HL-60/S4 treated with retinoic acid at 250 ng/mL for 4 days and 3 days (cell line): ENCODE data around the gene DOC2B.

ENCODE experiments used
- in situ Hi-C: fragments of 300-500 bp; cut with MboI; formaldehyde crosslinking; loops from 2 replicates; pipeline ENCODE4 v1.7.0; 2022; ENCODE audit warnings: low sequenced_read_pairs

Gene DOC2B

GRCh38 chr17:164303-165235 lies 16.9 kb downstream of the DOC2B start:
- in situ Hi-C loops: no loop called here

- in situ Hi-C loops: no loop called here
These were observed 17.8 kb downstream of the DOC2B start for GRCh38 chr17:163514-164098.

- in situ Hi-C loops: no loop called here
These were observed 18.8 kb downstream of the DOC2B start for GRCh38 chr17:162689-163088.

- in situ Hi-C loops: no loop called here
These were observed 20.0 kb downstream of the DOC2B start for GRCh38 chr17:161481-161880.

- in situ Hi-C loops: no loop called here
These were observed 21.1 kb downstream of the DOC2B start for GRCh38 chr17:160336-160735.

- in situ Hi-C loops: no loop called here
These were observed 21.8 kb downstream of the DOC2B start for GRCh38 chr17:159609-160008.

- in situ Hi-C loops: no loop called here
These were observed 23.1 kb downstream of the DOC2B start for GRCh38 chr17:158379-158778.

- in situ Hi-C loops: no loop called here
These were observed 23.5 kb downstream of the DOC2B start for GRCh38 chr17:157901-158300.

- in situ Hi-C loops: no loop called here
These were observed 24.5 kb downstream of the DOC2B start for GRCh38 chr17:156946-157345.

GRCh38 chr17:156094-156621 lies 25.3 kb downstream of the DOC2B start:
- in situ Hi-C loops: no loop called here

GRCh38 chr17:155576-155975 lies 25.9 kb downstream of the DOC2B start:
- in situ Hi-C loops: no loop called here

GRCh38 chr17:153851-154250 lies 27.6 kb downstream of the DOC2B start:
- in situ Hi-C loops: no loop called here

GRCh38 chr17:152860-153420 lies 28.5 kb downstream of the DOC2B start:
- in situ Hi-C loops: no loop called here

GRCh38 chr17:151886-152859 lies 29.3 kb downstream of the DOC2B start:
- in situ Hi-C loops: no loop called here

- in situ Hi-C loops: no loop called here
These were observed 30.4 kb downstream of the DOC2B start for GRCh38 chr17:151004-151403.

- in situ Hi-C loops: no loop called here
These were observed 31.4 kb downstream of the DOC2B start for GRCh38 chr17:149897-150584.

- in situ Hi-C loops: no loop called here
These were observed 32.2 kb downstream of the DOC2B start for GRCh38 chr17:149231-149630.

GRCh38 chr17:148757-149156 lies 32.7 kb downstream of the DOC2B start:
- in situ Hi-C loops: no loop called here

GRCh38 chr17:147796-148740 lies 33.4 kb downstream of the DOC2B start:
- in situ Hi-C loops: no loop called here
